ENCODE data around the gene IHH.

DNA sequence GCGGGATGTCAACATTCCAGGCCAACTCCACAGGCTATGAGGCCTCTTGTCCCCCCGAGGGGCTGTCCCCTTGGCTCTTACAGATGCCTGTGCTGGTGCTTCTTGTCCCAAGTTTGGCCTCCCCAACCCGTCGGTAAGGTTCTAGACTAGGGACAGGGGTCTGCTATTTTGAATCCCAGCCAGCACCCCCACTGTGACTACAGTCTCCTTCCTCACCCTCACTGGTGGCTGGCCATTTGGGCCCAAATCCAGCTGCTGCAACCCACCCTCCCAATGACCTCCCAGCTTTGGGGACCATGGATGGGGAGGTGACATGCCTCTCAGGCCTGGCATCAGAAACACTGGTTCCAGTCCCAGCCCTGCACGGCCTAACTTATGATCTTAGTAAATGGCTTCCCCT is 38.1 kb downstream of the IHH start:
- TF ChIP-seq, protein P1, sequence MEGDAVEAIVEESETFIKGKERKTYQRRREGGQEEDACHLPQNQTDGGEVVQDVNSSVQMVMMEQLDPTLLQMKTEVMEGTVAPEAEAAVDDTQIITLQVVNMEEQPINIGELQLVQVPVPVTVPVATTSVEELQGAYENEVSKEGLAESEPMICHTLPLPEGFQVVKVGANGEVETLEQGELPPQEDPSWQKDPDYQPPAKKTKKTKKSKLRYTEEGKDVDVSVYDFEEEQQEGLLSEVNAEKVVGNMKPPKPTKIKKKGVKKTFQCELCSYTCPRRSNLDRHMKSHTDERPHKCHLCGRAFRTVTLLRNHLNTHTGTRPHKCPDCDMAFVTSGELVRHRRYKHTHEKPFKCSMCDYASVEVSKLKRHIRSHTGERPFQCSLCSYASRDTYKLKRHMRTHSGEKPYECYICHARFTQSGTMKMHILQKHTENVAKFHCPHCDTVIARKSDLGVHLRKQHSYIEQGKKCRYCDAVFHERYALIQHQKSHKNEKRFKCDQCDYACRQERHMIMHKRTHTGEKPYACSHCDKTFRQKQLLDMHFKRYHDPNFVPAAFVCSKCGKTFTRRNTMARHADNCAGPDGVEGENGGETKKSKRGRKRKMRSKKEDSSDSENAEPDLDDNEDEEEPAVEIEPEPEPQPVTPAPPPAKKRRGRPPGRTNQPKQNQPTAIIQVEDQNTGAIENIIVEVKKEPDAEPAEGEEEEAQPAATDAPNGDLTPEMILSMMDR (IDR thresholded peaks at IDR 0.05 in 2 of 3, conservative IDR thresholded peaks at IDR 0.05 in 1 of 3; ENCODE audit: borderline replicate concordance in 1 of 3, insufficient read depth in 1 of 3, low read depth in 2 of 3, low read length in 2 of 3): no peak
- TF ChIP-seq ZNF274 (IDR thresholded peaks at IDR 0.05; ENCODE audit: low read depth, low read length) (no peak), EZH2 (IDR thresholded peaks at IDR 0.05) (no peak)
- TF ChIP-seq, protein P2, sequence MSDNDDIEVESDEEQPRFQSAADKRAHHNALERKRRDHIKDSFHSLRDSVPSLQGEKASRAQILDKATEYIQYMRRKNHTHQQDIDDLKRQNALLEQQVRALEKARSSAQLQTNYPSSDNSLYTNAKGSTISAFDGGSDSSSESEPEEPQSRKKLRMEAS (IDR thresholded peaks at IDR 0.05): no peak
